Stimulated activated CD8-positive, alpha-beta memory T cell treated with anti-CD3 and anti-CD28 coated beads, Interleukin-15, amount 100 ng/mL, for 4 hours (primary cell): ENCODE measurements around the gene ATL2.
"Not testable (repeated sequence)": the region's sequence is repeated elsewhere in the genome, so short reads cannot be mapped to it uniquely, and the experiment has no call there.

Source experiments
- DNase-seq, 2 donors: peaks; one replicate each; pipeline ENCODE4 v3.0.0-alpha.2; 2020; ENCODE audit warnings: low read depth in 2 of 2

ATL2 gene

DNA sequence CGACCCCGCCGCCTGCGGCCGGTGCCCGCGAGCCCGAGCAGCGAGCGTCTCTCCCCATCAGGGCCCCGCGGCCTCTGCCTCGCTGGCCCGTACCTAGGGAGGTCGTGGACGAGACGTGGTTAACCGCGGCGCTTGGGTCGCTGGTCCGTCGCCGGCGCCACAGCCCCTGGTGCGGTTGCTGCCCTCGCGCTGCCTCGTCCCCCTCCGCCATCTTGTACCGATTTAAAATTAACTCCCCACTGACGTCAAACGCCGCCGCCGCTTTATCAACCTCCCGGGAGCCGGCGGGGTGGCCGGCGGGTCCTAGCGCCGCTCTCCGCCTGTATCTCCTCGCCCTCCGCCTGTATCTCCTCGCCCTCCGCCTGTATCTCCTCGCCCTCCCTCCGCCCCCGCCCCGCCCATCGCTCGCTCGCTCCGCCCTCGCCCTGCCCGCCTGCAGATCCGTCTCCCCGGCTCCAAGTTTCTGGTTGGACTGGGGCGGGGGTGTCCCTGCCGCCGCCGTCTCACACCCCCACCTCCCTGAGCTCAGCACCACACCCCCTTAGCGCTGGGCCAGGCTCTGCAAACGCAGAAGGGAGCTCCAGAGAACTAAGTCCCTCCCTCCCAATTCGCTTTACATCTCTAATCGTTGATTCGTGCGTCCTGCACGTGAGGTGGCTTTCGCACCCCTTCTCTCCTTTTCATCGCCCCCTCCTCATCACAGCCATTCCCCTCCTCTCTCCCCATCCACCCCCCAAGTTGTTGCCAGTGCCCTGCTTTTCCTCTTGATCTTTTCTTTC lies at the start of gene ATL2:
ATL2 (minus strand) TSS at position 224 of the 779 bp plus-strand sequence; CDS start at position 211, 13 bp downstream.
- DNase-seq, result peak; percentile 90 to 91

DNA sequence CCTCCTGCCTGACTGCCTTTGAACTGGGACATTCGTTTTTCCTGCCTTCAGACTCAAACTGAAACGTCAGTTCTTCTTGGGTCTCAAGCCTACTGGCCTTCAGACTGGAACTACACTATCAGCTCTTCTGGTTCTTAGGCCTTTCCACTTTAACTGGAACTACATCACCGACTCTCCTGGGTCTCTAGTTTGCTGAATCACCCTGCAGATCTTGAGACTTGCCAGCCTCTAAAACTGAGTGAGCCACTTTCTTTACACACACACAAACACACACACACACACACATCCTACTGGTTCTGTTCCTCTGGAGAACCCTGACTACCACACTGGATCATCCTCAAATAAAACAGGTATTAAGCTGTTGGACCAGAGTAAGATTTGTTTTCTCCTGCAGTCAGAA lies 46.7 kb upstream of the ATL2 start:
- DNase-seq, result no peak

DNA sequence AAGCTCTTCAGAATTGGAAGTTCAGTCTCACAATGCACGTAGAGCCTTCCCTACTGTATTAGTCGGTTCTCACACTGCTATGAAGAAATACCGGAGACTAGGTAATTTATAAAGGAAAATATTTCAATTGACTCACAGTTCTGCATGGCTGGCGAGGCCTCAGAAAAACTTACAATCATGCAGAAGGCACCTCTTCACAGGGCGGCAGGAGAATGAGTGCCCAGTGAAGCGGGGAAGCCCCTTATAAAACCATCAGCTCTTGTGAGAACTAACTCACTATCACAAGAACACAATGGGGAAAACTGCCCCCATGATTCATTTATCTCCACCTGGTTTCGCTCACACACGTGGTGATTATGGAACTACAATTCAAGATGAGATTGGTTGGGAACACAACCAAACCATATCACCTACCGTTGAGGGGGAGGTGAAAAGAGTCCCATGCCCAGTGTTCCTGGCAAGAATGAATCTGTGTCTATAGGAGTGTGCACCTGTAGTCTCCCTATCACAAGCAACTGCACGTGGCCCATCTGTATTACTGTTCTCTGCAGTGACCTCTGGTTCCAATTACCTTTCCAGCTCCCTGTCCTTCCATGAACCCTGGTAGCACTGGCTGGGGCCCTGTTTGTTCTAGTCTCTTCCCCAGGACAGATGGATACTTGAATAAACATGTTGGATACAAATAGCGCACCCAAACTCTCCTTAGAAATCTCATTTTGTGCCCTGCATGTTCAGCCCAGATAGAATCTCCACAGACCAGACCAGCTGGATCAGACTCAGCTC lies 44.4 kb upstream of the ATL2 start:
- DNase-seq, result no peak

GRCh38 chr2:38419499-38419898 lies 42.4 kb upstream of the ATL2 start:
- DNase-seq, result no peak

- no peak for DNase-seq
These were observed 41.7 kb upstream of the ATL2 start for GRCh38 chr2:38418735-38419134.

GRCh38 chr2:38417745-38418689 lies 40.9 kb upstream of the ATL2 start:
- no peak for DNase-seq

DNA sequence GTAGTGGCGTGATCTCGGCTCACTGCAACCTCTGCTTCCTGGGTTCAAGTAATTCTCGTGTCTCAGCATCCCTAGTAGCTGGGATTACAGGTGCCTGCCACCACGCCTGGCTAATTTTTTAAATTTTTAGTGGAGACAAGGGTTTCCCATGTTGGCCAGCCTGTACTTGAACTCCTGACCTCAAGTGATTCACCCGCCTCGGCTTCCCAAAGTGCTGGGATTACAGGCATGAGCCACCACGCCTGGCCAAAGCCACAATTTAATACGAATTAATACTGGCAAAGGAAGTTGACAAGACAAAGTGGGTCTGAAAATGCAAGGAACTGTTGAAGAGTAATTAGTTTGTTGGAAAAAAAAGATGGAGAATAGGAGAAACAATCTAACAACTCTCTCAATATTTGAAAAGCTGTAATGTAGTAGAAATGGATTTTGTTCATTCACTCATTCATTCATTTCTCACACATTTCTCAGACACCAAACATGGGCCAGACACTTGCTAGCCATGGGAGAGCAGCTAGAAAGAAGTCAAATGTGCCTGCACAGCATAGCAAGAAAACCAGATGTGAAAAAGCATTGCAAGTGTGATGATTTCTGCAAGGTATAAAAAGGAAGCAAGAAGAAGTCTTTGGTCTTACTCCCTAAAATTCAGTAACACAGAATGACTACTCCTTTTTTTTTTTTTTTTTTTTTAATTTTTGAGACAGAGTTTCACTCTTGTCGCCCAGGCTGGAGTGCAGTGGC lies 39.4 kb upstream of the ATL2 start:
- no peak for DNase-seq

DNA sequence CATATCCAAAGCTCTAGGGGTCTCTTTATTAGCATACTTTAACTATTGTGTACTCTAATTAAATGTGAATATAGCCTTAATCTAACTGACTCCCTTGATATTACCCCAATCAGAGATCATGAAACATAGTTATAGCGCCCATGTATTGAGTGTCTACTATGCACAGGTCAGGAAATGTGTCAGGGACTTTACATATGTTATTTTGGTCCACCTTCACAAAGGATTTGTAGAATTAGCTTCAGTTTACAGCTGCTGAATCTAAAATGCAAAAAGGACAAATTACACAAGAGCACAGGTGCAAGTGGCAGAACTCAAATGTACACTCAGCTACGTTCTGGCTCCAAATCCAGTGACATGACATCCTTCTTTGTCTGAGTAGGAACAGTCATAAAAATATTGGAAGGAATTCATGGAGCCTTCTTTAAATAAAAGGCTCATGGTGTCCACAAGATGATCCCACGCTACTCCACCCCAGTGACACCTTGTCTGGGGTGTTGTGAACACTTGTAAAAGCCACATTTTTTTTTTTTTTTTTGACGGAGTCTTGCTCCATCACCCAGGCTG lies 38.7 kb upstream of the ATL2 start:
- DNase-seq, result no peak

GRCh38 chr2:38415023-38415422 lies 38.0 kb upstream of the ATL2 start:
- DNase-seq, result no peak

GRCh38 chr2:38412235-38412871 lies 35.3 kb upstream of the ATL2 start:
- DNase-seq, result not testable (repeated sequence)

GRCh38 chr2:38409156-38410102 lies 32.4 kb upstream of the ATL2 start:
- DNase-seq, result no peak

DNA sequence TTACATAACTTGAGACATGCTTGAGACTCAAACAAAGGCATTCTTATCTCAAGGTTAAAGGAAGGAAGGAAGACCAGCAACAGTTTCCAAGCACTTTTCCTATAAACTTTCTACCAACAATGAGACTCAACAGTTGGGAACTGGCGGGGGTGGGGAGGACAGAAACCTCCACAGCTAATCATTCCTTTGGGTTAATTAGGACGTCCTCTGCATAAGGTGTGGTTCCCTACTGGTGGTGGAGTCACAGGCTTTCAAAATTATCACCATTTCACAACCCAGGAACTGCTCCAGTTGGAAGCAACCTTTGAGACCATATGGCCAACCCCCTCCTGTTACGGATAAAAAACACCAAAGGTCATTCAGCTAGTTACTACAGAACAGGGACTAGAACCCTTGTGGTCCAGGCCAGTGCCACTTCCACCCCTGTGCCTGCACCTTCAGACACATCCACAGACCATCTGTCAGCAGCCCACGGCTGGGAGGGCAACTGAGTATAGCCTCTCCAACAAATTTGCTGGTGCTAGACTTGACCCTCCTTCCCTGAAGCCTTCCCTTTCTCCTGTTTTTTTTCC lies 30.1 kb upstream of the ATL2 start:
- no peak for DNase-seq

- no peak for DNase-seq
These were observed 29.6 kb upstream of the ATL2 start for GRCh38 chr2:38406597-38407110.

GRCh38 chr2:38405917-38406596 lies 29.0 kb upstream of the ATL2 start:
- no peak for DNase-seq

GRCh38 chr2:38400513-38400912 lies 23.4 kb upstream of the ATL2 start:
- DNase-seq, result no peak

DNA sequence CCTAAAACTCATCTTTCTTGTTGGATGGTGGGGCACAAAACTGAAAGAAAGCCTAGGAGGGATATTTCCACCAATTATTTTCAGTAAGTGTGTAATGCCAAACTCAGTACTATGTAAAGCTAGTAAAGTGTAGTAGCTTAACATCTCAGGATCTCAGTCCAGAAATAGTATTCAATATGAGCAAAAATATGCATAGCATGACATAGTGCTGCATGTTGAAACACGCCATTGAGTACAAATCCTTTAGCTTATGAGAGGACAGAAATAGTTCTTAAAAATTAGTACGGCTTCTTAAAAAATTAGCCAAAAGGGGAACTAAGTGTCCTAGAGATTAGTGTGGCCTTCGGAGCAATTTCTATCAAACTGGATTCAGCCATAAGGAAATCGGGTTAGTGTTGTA lies 21.7 kb upstream of the ATL2 start:
- no peak for DNase-seq

DNA sequence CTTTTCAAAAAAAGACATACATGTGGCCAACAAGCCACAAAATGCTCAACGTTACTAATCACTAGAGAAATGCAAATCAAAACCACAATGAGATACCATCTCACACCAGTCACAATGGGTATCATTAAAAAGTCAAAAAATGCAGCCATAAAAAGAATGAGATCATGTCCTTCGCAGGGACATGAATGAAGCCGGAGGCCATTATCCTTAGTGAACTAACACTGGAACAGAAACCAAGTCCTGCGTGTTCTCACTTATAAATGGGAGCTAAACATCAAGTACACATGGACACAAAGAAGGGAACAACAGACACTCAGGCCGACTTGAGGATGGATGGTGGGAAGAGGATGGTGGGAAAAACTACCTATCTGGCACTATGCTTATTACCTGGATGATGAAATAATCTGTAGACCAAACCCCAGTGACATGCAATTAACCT lies 17.8 kb upstream of the ATL2 start:
- no peak for DNase-seq

DNA sequence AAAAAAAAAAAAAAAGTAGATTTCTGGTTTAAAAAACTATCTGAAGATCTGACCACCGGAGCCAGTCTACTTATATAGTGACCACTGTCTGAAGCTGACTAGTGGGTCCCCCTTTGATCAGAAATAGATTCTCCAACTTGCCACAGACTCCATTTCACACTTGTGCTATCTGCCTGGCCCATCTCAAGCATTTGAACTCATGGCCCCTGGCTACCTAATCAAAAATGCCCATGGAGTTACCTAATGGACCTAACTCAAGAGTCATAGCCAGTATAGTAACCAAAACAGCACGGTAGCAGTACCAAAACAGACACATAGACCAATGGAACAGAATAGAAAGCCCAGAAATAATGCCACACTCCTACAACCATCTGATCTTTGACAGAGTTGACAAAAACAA lies 17.0 kb upstream of the ATL2 start:
- no peak for DNase-seq
